ENCODE results near the gene FGF8.

DNA sequence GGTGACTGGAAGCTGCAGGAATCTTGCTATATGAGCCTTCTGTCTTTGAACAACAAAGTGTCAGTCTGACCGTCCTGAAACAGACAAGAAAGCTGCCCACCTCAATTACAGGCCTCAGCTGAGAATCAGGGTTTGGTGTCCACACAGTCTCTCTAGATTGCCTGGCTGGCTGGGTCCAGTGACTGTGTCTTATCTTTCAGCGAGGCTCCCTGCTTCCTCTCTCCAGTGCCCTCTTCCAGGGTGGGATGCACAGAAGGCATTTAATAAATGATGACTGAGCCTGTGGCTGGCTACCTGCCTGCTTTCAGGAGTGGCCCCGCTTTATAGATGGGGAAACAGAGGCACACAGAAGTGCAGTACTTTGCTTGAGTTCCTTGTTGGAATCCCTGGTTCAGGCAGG is 27.4 kb downstream of the FGF8 start:
- TF ChIP-seq GATA4 (IDR thresholded peaks at IDR 0.05; ENCODE audit: borderline replicate concordance, low read depth), result no peak
- TF ChIP-seq RAD21 (CRISPR knock-in tag; IDR thresholded peaks at IDR 0.05), result no peak
- no peak for TF ChIP-seq SMAD3 (CRISPR knock-in tag; IDR thresholded peaks at IDR 0.05)
- TF ChIP-seq REPIN1 (CRISPR knock-in tag; IDR thresholded peaks at IDR 0.05; ENCODE audit: borderline replicate concordance, low read depth), result no peak
- TF ChIP-seq CENPT (CRISPR knock-in tag; IDR thresholded peaks at IDR 0.05; ENCODE audit: low read depth), result no peak
- no peak for TF ChIP-seq HNRNPL (IDR thresholded peaks at IDR 0.05; ENCODE audit: low read depth, low read length)
- TF ChIP-seq MEIS2 (CRISPR knock-in tag; IDR thresholded peaks at IDR 0.05), result no peak
- TF ChIP-seq YY1 (IDR thresholded peaks at IDR 0.05; ENCODE audit: insufficient read depth, insufficient replicate concordance, low read depth, low read length), result no peak
- TF ChIP-seq, protein P1, sequence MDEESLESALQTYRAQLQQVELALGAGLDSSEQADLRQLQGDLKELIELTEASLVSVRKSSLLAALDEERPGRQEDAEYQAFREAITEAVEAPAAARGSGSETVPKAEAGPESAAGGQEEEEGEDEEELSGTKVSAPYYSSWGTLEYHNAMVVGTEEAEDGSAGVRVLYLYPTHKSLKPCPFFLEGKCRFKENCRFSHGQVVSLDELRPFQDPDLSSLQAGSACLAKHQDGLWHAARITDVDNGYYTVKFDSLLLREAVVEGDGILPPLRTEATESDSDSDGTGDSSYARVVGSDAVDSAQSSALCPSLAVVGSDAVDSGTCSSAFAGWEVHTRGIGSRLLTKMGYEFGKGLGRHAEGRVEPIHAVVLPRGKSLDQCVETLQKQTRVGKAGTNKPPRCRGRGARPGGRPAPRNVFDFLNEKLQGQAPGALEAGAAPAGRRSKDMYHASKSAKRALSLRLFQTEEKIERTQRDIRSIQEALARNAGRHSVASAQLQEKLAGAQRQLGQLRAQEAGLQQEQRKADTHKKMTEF (CRISPR knock-in tag; IDR thresholded peaks at IDR 0.05), result no peak
- no peak for TF ChIP-seq SNAI1 (CRISPR knock-in tag; IDR thresholded peaks at IDR 0.05; ENCODE audit: borderline replicate concordance)
- TF ChIP-seq, protein P2, sequence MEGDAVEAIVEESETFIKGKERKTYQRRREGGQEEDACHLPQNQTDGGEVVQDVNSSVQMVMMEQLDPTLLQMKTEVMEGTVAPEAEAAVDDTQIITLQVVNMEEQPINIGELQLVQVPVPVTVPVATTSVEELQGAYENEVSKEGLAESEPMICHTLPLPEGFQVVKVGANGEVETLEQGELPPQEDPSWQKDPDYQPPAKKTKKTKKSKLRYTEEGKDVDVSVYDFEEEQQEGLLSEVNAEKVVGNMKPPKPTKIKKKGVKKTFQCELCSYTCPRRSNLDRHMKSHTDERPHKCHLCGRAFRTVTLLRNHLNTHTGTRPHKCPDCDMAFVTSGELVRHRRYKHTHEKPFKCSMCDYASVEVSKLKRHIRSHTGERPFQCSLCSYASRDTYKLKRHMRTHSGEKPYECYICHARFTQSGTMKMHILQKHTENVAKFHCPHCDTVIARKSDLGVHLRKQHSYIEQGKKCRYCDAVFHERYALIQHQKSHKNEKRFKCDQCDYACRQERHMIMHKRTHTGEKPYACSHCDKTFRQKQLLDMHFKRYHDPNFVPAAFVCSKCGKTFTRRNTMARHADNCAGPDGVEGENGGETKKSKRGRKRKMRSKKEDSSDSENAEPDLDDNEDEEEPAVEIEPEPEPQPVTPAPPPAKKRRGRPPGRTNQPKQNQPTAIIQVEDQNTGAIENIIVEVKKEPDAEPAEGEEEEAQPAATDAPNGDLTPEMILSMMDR (CRISPR knock-in tag; IDR thresholded peaks at IDR 0.05), result no peak
- TF ChIP-seq, protein P3, sequence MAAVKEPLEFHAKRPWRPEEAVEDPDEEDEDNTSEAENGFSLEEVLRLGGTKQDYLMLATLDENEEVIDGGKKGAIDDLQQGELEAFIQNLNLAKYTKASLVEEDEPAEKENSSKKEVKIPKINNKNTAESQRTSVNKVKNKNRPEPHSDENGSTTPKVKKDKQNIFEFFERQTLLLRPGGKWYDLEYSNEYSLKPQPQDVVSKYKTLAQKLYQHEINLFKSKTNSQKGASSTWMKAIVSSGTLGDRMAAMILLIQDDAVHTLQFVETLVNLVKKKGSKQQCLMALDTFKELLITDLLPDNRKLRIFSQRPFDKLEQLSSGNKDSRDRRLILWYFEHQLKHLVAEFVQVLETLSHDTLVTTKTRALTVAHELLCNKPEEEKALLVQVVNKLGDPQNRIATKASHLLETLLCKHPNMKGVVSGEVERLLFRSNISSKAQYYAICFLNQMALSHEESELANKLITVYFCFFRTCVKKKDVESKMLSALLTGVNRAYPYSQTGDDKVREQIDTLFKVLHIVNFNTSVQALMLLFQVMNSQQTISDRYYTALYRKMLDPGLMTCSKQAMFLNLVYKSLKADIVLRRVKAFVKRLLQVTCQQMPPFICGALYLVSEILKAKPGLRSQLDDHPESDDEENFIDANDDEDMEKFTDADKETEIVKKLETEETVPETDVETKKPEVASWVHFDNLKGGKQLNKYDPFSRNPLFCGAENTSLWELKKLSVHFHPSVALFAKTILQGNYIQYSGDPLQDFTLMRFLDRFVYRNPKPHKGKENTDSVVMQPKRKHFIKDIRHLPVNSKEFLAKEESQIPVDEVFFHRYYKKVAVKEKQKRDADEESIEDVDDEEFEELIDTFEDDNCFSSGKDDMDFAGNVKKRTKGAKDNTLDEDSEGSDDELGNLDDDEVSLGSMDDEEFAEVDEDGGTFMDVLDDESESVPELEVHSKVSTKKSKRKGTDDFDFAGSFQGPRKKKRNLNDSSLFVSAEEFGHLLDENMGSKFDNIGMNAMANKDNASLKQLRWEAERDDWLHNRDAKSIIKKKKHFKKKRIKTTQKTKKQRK (IDR thresholded peaks at IDR 0.05; ENCODE audit: low read length), result no peak
- TF ChIP-seq POLR2AphosphoS2 (IDR thresholded peaks at IDR 0.05; ENCODE audit: low read depth, low read length), result no peak
